ENCODE data around the gene NOCT. TPM values are rescaled to one million over a fixed set of nuclear protein-coding genes. Genes with fewer than 3 reads are reported as not detected.

NOCT gene
- polyA plus RNA-seq, 1 donor (not counting 4 experiments of a cell fraction or from before 2014, with no cell fraction given): 12.6 TPM

- H3K27ac ChIP-seq (ENCODE audit: control insufficient read depth, insufficient read depth, low read length): no peak overlapping the region
- dilution Hi-C loops (cut with MboI; ENCODE audit: extremely low pct_ligation_motif_present, low sequenced_read_pairs): no loop called here
- no peak overlapping the region for H2AFZ ChIP-seq (ENCODE audit: control insufficient read depth, low read length)
- no peaks in the 10 kb centered on the region for H3K27me3 ChIP-seq (ENCODE audit: control insufficient read depth, extremely low read depth, insufficient read depth, low read length)
- H3K4me3 ChIP-seq (ENCODE audit: control insufficient read depth in 2 of 3, extremely low read depth in 1 of 3, insufficient read depth in 2 of 3, low read depth in 1 of 3, low read length in 3 of 3): no peak overlapping the region
- TF ChIP-seq CTCF (optimal IDR thresholded peaks at IDR 0.05 in 1 of 3, IDR thresholded peaks at IDR 0.05 in 1 of 3, conservative IDR thresholded peaks at IDR 0.05 in 1 of 3; ENCODE audit: extremely low read depth in 1 of 3, insufficient read depth in 2 of 3, low read length in 3 of 3) (no peak), EZH2 (IDR thresholded peaks at IDR 0.05; ENCODE audit: low read length) (no peak)
- no peaks in the 10 kb centered on the region for H3K9me1 ChIP-seq (ENCODE audit: control insufficient read depth, extremely low read depth, insufficient read depth, low read length)
- no peaks in the 10 kb centered on the region for H3K9me3 ChIP-seq (ENCODE audit: control insufficient read depth, low read depth, low read length)
- DNase-seq (ENCODE audit: low read depth, low spot score) (no peak), FAIRE-seq (no peak)
- H3K79me2 ChIP-seq (ENCODE audit: control insufficient read depth, insufficient read depth, low read length): no peaks in the 10 kb centered on the region
- H3K4me1 ChIP-seq (ENCODE audit: control insufficient read depth, extremely low read depth, insufficient read depth, low read length): peaks cover 6% of the 10 kb centered on the region
- no peak overlapping the region for H3K9ac ChIP-seq (ENCODE audit: control insufficient read depth, extremely low read depth, insufficient read depth, low read length)
- no peaks in the 10 kb centered on the region for H3K36me3 ChIP-seq (ENCODE audit: control insufficient read depth in 2 of 2, extremely low read depth in 1 of 2, insufficient read depth in 2 of 2, low read length in 2 of 2)
- no peaks in the 10 kb centered on the region for H4K20me1 ChIP-seq (ENCODE audit: control insufficient read depth, extremely low read depth, insufficient read depth, low read length)
- no peak overlapping the region for H3K4me2 ChIP-seq (ENCODE audit: control insufficient read depth, extremely low read depth, insufficient read depth, low read depth, low read length)
Observed at GRCh38 chr4:138982754-138983153, 32.8 kb upstream of the NOCT start.

DNA sequence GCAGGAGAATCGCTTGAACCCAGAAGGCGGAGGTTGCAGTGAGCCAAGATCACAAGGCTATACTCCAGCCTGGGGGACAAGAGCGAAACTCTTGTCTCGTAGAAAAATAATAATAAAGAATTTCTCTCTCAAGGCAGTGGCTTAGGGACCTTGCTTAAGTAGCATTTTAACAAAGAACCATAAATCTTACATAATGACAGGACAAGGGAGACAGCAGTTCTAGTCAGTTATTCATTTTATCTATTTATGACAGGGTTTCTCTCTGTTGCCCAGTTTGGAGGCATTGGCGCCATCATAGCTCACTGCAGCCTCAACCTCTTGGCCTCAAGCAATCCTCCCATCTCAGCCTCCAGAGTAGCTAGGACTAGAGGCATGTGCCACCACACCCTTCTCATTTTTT, 31.9 kb upstream of the NOCT start:
- no peak for FAIRE-seq
- dilution Hi-C loops (cut with MboI; ENCODE audit: extremely low pct_ligation_motif_present, low sequenced_read_pairs): no loop called here

More for the DNA sequence above, 31.9 kb upstream of the NOCT start:
- H3K9ac ChIP-seq (ENCODE audit: control insufficient read depth, extremely low read depth, insufficient read depth, low read length): no peak overlapping the region
- H4K20me1 ChIP-seq (ENCODE audit: control insufficient read depth, extremely low read depth, insufficient read depth, low read length): no peaks in the 10 kb centered on the region
- H3K9me3 ChIP-seq (ENCODE audit: control insufficient read depth, low read depth, low read length): no peaks in the 10 kb centered on the region
- H3K9me1 ChIP-seq (ENCODE audit: control insufficient read depth, extremely low read depth, insufficient read depth, low read length): no peaks in the 10 kb centered on the region
- H3K4me1 ChIP-seq (ENCODE audit: control insufficient read depth, extremely low read depth, insufficient read depth, low read length): peaks cover 4% of the 10 kb centered on the region
- TF ChIP-seq EZH2 (IDR thresholded peaks at IDR 0.05; ENCODE audit: low read length) (no peak), CTCF (optimal IDR thresholded peaks at IDR 0.05 in 1 of 3, IDR thresholded peaks at IDR 0.05 in 1 of 3, conservative IDR thresholded peaks at IDR 0.05 in 1 of 3; ENCODE audit: extremely low read depth in 1 of 3, insufficient read depth in 2 of 3, low read length in 3 of 3) (no peak)
- no peak for DNase-seq (ENCODE audit: low read depth, low spot score)
- no peaks in the 10 kb centered on the region for H3K36me3 ChIP-seq (ENCODE audit: control insufficient read depth in 2 of 2, extremely low read depth in 1 of 2, insufficient read depth in 2 of 2, low read length in 2 of 2)
- H3K79me2 ChIP-seq (ENCODE audit: control insufficient read depth, insufficient read depth, low read length): no peaks in the 10 kb centered on the region
- no peak overlapping the region for H2AFZ ChIP-seq (ENCODE audit: control insufficient read depth, low read length)
- no peak overlapping the region for H3K4me3 ChIP-seq (ENCODE audit: control insufficient read depth in 2 of 3, extremely low read depth in 1 of 3, insufficient read depth in 2 of 3, low read depth in 1 of 3, low read length in 3 of 3)
- H3K4me2 ChIP-seq (ENCODE audit: control insufficient read depth, extremely low read depth, insufficient read depth, low read depth, low read length): no peak overlapping the region
- no peak overlapping the region for H3K27ac ChIP-seq (ENCODE audit: control insufficient read depth, insufficient read depth, low read length)
- no peaks in the 10 kb centered on the region for H3K27me3 ChIP-seq (ENCODE audit: control insufficient read depth, extremely low read depth, insufficient read depth, low read length)

Measured in keratinocyte (primary cell).